A673 (cell line): Measurements from ENCODE around the gene TMBIM1.

Experiments used
- CTCF ChIP-seq: fragments of 300-800, 200-600 bp; sonication (generic); conservative IDR thresholded peaks from 2 replicates; pipeline ENCODE4 v1.5.1; 2017; ENCODE audit warnings: low read depth, mild to moderate bottlenecking, antibody characterized with exemption, low read length, moderate library complexity, mixed read lengths
- EZH2 ChIP-seq: fragments of 200-600 bp; sonication (generic); IDR thresholded peaks from 2 replicates; pipeline ENCODE4 v1.6.1; 2017; ENCODE audit warnings: borderline replicate concordance, low read depth, mild to moderate bottlenecking, mixed read lengths, antibody characterized with exemption, low read length; ENCODE audit not compliant: poor library complexity, severe bottlenecking

- TF ChIP-seq CTCF, result no peak
- TF ChIP-seq EZH2, result no peak
These were observed 27.3 kb downstream of the TMBIM1 start for GRCh38 chr2:218264773-218265561.
